GM12872 (cell line): Measurements from ENCODE around the gene LIMCH1.

Experiments
- TF ChIP-seq, protein P1 (sequence below): IDR thresholded peaks from 3 replicates; pipeline ENCODE4 v1.5.1; 2011; ENCODE audit warnings: low read depth, mild to moderate bottlenecking, low read length, moderate library complexity; ENCODE audit not compliant: insufficient read depth

Gene LIMCH1

DNA sequence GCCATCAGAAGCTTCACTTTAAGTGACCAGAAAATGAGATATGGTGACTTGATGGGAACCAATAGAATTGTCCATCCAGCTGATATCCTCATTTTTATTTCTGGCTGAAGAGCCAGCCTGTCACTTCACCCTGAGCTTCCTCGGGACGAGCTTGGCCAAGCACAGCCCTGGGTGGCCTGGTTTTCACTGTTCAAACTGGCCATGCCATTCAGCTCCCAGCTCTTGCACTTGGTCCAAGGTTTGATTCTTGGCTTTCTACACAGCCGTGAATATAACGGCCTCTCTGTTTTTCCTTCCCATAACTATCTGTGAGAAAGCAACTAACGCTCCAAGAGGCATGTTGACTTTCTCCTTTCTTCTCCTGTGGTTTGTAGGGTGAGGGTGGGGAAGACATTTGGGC is 71.9 kb downstream of the LIMCH1 start:
- TF ChIP-seq, protein P1, sequence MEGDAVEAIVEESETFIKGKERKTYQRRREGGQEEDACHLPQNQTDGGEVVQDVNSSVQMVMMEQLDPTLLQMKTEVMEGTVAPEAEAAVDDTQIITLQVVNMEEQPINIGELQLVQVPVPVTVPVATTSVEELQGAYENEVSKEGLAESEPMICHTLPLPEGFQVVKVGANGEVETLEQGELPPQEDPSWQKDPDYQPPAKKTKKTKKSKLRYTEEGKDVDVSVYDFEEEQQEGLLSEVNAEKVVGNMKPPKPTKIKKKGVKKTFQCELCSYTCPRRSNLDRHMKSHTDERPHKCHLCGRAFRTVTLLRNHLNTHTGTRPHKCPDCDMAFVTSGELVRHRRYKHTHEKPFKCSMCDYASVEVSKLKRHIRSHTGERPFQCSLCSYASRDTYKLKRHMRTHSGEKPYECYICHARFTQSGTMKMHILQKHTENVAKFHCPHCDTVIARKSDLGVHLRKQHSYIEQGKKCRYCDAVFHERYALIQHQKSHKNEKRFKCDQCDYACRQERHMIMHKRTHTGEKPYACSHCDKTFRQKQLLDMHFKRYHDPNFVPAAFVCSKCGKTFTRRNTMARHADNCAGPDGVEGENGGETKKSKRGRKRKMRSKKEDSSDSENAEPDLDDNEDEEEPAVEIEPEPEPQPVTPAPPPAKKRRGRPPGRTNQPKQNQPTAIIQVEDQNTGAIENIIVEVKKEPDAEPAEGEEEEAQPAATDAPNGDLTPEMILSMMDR, result no peak

DNA sequence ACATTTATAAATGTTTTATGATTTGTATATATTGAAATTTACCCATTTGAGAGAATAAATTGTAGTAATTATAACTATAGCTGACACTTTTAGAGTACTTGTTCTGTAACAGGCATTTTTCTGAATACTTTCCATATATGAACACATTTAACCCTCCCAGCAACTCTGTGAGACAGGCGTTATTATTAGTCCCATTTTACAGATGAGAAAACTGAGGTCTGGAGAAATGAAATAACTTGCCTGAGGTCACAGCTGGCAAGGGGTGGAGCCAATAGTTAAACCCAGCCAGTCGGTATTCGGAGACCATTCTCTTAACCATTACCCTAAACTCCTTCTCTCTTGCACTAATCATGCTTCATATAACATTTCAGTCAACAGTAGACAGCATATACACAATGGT is 72.5 kb downstream of the LIMCH1 start:
- TF ChIP-seq, protein P1, result no peak

DNA sequence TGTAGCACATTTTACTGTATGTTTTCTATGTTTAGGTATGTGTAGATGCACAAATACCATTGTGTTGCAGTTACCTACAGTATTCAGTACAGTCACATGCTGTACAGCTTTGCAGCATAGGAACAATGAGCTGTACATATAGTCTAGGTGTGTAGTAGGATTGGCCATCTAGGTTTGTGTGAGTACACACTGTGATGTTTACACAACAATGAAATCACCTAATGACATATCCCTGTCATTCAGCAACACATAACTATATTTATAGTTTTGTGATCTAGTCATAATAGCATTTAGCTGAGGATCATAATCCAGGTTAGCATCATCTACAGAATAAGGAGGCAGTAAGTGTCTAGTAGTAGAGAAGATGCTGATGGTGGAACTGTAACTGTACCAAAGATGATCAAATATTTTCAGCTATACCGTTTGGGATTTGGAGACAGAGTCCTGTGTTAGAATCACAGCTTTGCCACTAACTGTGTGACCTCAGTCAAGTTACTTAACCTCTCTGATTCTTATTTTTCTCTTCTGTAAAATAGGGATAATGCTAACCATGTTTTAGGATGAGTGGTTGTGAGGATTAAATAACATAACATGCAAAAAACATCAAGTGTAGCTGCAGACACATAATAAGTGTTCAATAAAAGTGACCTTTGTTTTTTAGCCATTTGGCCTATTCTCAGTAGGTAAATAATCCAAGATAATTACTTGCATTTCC is 73.3 kb downstream of the LIMCH1 start:
- TF ChIP-seq, protein P1, result no peak

DNA sequence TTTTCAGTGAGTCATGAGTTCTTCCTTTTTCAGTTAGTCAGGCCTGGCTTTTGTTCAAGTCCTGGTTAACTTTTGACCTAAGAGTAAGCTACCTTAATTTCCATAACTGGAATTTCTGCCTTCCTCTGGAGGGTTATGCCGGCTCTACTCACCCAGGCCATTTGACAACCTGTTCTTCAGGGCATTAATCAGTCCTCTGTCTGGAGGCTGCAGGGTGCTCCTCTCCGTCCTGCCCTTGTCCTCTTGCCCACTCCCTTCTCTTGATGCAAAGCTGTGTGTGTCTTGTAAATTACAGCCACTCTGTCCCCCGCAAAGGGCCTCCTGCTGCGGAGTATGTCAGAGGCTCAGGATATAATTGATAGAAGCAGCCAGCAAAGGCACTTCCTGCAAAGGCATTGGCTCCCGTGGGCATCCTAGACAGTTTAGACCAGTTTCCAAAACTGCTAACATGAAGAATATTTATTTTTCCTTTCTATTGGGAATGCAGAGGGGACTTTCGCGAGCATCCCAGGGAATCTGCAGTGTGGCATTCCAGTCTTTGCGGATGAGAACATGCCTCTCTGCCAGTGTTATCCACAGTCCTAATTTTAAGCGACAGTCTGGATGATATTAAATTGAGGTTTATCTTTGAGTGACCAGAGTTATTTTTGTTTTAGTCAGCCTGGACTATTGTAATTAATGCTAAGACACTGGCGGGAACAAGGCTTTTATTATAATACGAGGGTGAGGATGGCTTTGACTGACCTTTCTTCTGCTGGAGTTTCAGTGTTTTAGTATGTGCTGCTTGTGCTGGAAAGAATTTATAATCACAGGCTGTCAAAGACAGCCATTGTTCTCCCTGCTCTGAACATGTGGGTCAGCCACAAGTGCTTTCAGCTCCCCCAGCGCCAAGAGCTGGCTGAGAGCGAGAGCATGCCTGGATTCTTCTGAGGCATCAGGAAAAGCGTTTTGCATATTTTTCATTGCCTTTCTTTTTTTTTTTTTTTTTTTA is 74.2 kb downstream of the LIMCH1 start:
- TF ChIP-seq, protein P1, result no peak

DNA sequence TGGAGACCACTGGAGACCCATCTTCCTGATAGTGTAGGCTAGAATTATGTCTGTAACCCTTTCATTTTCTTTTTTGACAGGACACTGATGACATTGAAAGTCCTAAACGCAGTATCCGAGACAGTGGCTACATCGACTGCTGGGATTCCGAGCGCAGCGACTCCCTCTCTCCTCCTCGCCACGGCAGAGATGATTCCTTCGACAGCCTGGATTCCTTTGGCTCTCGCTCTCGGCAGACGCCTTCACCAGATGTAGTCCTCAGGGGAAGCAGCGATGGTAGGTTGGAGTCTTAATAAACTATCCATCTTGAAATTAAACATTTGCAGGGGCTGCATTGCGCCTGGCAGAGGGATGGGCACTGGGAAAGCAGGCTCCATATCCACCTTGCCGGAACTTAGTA is 75.4 kb downstream of the LIMCH1 start:
- TF ChIP-seq, protein P1, result no peak

DNA sequence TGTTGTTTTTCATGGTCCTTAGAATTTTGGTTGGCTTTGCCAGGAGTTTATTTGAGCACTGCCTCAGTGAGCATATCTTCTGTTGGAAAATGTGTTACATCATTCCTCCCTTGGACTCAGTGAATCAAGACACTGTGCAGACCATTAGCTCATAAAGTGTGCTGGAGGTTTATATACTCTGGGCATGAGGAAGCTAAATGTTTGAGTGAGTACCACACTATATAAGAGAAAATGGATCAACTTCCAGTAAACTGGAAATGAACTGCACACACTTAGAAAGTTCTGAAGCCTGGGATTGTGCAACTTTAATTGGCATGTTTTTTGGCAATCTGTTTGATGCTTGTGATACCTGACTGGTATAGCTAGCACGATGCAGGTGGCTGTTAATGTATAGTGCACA is 75.9 kb downstream of the LIMCH1 start:
- TF ChIP-seq, protein P1, result no peak

DNA sequence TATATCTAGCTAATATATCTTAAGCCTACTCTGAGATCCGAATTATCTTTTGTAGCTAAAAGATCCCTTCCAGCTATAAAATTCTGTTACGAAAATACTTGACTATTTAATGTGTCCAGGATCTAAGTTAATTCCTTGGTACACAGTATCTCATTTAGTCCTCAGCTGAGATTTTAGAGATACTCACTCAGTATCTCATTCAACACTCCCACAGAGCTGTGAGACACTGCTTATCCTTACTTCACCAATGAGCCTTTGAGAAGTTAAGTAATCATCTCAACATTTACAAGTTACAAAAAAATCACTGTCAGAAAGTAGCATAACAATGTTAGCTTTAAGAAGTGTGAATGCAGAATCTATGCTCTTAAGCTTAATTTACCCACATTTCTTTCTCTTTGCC is 76.6 kb downstream of the LIMCH1 start:
- TF ChIP-seq, protein P1, result no peak
